ENCODE results near the gene TREX2.

DNA sequence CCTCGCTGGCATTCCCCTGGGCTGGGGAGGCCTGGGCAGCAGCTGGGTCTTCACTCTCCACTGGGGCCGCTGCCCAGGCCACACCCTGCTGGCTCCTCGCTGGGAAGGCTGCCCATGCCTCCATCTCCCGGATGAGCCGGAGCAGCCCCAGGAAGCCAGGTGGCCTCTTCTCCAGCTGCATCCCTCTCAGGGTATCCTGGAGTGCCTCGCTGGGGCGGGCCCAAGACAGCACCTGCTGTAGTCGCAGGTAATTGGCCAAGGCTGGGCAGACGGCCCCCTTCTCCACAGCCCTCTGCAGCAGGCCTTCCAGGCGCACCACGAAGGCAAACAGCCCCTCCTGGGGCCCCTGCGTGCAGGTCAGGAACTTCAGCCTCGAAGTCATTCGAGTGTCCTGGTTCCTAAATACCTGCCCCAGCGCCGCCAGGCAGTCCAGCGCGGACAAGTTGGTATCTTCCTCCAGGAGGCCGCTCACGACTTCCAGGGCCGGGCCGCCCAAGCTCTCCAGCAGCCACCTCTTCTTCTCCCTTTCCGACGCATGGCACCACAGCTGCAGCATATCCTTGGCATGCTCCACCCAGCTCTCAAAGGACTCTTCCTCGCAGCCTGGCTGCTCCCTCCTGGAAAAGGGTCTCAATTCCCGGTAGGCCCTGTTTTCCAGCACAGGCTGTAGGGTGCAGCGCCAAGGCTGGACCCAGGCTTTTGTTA is 48.4 kb downstream of the TREX2 start:
- TF ChIP-seq, protein P1, sequence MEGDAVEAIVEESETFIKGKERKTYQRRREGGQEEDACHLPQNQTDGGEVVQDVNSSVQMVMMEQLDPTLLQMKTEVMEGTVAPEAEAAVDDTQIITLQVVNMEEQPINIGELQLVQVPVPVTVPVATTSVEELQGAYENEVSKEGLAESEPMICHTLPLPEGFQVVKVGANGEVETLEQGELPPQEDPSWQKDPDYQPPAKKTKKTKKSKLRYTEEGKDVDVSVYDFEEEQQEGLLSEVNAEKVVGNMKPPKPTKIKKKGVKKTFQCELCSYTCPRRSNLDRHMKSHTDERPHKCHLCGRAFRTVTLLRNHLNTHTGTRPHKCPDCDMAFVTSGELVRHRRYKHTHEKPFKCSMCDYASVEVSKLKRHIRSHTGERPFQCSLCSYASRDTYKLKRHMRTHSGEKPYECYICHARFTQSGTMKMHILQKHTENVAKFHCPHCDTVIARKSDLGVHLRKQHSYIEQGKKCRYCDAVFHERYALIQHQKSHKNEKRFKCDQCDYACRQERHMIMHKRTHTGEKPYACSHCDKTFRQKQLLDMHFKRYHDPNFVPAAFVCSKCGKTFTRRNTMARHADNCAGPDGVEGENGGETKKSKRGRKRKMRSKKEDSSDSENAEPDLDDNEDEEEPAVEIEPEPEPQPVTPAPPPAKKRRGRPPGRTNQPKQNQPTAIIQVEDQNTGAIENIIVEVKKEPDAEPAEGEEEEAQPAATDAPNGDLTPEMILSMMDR (IDR thresholded peaks at IDR 0.05): no peak
- TF ChIP-seq ZFX (IDR thresholded peaks at IDR 0.05; ENCODE audit: borderline replicate concordance): no peak
